ENCODE data around the gene CNTNAP5.

CNTNAP5 gene

DNA sequence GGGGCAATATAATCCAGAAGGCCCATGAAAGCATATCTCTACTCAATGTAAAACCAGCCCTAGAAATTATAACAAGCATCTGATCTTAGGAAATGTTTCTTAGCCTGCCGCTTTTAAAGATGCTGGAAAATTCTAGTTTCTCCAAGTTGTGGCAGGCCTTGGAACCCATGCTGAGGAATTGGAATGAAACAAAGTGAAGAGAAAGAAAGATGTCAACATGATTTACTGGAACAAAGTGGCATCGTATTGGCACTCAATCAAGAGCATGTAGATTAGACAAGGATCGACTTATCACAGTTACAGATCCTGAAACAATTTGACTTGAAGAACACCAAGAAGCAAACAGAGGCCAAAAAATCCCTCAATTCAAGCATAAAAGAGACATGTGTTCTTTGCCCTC is 28.7 kb downstream of the CNTNAP5 start:
- no peak for DNase-seq (ENCODE audit: low read depth, low spot score)

DNA sequence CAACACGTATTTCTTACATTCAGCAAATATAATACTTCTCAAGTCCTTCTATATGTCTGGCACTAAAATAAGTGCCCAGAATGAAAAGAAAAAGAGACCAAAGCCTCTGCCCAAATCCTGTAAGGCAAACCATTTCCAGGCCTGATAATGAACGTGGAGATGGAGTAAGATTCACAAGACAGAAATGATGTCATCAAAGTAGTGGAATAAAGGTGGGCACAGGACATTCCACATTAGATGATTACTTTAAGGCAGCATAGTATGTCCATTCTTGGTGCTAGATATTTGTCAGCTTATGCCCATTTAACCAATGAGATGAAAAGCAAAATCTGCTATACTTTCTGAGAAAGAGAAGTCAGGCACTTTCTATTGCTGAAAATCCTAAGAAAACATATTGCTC is 38.5 kb downstream of the CNTNAP5 start:
- DNase-seq (ENCODE audit: low read depth, low spot score), result no peak

DNA sequence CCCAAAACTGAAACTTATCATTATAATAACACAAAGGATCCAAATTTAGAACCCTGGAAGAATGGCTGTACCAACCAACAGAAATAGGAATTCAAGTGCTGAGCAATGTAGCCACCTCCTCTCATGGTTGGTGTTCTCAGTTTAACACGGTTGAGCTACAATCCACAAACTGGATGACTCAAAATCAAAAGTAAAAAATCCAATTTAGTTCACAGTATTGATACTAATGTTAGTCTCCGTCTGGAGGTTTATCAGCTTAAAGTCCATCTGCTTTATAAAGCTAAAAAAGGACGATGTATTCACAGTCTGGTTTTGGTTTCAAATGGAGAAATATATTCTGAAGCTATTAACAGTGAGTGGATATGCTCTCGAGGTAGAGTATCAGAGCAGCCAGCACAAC is 40.5 kb downstream of the CNTNAP5 start:
- no peak for DNase-seq (ENCODE audit: low read depth, low spot score)

DNA sequence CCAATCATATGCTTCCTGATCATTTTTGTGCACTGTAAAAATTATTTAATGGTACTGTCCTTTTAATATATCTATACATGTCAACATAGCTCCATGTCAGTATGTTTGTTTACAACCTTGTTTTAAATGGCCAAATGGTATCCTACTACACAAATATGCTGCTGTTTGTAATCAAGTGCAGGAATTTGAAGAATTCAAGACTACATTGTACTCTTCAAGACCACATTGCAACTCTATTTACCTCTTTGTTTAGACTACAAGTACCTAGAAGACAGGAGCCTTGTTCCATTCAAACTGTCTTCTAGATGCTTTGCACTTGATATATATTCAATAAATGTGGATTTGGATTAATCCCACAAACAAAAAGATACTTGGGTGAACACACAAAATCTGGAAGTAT is 41.7 kb downstream of the CNTNAP5 start:
- no peak for DNase-seq (ENCODE audit: low read depth, low spot score)

DNA sequence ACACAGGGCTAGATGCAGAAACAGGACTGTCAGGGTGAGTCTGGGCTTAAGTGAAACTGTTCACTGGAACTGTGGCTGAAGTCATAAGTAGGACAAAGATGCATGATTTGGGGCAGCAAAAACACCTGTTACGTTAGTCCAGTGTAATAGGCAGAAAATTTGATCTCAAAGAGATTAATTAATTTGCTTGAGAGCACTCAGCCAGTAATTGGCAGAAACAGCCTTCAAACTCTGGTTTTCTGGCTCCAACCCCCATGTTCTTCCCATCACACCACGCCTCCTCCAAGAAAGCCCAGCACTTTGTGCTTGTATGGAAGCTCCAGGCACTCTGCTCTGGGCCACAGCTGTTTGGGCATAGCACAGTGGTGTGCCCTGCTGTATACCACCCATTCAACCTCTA is 54.0 kb downstream of the CNTNAP5 start:
- DNase-seq (ENCODE audit: low read depth, low spot score), result no peak

DNA sequence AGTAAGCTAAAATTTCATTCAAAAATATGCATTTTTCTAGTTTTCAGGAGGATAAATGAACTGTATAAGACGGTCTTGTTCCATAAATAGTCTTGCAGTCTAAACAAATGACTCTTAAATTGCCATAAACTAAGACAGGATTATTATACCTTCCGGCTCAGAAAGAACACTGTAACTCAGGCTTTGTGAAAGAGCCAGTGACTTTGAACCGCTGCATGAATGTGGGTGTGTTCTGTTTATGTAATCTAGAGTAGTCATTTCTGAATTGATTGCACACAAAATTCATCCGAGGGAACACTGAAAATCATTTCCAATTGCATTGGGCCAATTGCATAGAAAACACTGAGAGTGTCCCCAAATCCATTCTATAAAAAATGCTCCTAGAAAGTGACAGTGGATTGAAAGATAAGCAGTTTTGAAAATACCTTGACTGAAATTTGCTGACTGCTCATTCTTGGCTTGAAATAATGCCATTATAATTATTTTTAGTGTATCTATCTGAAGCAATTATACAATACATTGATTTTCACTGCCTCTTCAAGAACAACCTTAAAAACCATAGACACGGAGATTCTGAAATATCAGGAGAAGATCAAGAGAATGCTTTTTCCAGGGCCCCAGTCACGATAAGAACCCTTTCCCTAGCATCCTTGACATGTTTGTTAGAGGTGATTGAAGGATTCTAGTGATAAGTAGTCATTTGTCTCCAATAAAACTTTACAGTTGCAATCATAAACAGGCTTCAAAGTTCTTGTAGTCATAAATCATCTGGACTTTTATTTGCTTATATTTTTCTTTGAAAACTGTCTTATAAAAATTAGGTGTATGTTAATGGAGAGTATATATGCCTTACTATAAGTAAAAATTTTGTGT is 55.4 kb downstream of the CNTNAP5 start:
- DNase-seq (ENCODE audit: low read depth, low spot score), result no peak

DNA sequence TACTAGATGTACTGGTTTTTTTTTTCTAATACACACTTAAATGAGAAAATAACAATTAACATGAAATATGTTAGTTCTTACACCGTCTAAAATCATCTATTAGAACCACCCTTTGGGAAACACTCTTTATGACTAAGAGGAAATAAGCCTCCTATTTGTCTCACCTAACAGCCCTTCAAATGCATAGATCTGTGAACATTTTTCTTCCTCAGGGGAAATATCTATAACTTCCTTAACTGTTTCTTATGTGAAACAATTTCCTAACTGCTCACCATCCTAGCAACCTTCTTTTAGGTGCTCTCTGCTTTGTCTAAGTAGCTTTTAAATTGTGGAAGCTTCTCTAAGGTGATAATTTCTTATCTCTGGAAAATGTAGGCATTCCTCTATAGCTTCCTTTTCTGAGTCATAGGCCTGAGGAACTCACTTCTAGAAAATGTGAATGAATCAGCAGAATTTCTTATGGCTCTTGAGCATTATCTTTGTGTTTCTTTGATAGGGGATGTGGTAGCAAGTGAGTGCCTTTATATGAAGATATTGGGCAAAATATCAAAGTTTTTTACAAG is 56.1 kb downstream of the CNTNAP5 start:
- DNase-seq (ENCODE audit: low read depth, low spot score), result no peak

DNA sequence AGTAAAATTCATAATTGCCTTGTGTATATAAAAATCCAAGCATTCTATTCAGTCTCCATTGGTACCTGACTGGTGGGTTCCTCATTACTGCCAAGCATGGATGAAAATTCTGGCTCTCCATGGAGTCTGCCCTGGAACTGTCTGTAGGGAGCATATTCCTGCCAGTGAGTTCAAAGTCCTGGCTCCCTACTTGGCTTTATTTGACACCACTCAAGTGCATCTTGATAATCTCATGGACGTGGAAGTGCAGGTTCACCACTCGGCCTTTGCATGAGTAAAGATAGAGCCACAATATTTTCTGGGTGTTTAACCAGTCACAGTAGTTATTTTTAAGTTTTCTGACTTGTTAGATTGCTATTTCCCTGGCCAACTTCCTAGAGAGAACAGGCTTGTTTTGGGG is 63.5 kb downstream of the CNTNAP5 start:
- no peak for DNase-seq (ENCODE audit: low read depth, low spot score)

DNA sequence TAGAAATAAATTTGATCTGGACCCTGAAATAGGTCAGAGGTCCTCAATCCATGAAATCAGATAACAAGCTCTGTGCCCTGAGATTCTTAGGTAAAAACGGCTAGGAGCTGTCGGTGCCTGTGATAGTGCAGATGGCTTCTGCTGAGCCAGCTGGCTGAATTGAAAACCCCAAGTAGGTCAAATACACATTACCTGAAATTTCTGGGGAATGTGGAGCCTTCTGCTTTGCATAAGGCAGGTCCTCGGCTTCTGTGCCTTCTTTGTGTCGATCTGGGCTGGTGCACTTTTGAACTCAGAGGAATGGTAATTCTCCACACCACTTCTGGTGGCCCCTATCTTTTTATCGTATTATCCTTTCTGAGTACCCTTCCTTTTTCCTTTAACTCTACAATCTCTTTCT is 66.6 kb downstream of the CNTNAP5 start:
- DNase-seq (ENCODE audit: low read depth, low spot score), result no peak

DNA sequence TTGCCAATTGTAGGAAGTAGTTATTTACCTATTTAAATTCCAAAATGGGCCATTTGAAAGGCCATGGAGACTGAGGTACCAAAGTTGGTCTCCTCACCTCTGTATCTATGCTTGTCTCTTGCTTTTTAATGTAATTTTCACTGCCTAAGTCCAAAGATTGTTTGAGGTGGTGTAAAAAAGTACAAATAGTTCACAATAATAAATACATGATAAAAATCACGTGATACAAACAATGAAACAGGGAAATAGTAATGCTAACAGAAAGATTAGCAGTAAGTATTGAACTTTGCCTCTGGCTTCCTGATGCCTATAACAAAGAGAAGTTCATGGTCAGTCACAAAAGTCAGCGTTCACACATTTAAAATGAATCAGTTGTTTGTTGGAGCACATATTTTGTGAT is 67.6 kb downstream of the CNTNAP5 start:
- no peak for DNase-seq (ENCODE audit: low read depth, low spot score)

DNA sequence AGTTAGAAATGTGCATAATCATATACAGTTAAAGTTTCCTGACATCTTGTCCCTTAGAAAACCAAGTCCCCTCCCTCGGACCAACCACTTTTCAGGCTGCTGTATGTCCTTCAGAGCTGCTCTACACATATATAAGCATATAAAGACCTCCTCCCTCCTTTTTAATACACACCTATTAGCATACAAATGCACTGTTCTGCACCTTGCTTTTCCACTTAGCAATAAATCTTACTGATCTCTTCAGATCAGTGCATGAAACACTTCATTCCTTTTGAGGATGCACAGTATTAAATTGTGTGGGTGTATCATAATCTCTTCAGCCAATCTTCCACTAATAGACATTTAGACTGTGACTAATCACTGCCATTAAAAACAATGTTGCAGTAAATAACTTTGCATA is 79.8 kb downstream of the CNTNAP5 start:
- DNase-seq (ENCODE audit: low read depth, low spot score), result no peak

DNA sequence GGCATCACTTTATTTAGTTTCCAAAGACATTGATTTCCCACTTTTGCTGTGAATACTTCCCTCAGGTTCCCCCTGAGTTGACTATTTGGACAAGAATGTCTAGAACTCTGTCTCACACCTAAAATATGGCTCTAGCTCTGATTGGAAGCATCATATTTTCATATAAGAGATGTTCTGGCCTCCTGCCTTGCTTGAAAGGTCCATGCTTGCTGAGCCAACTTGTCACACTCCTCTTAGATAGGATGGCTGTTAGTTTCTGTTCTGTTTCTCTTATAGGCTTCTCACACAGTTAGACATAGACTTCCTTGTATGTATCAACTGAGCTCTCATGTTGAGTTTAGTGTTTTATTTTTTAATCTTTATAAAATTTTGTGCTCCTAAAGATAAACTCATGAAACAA is 87.1 kb downstream of the CNTNAP5 start:
- no peak for DNase-seq (ENCODE audit: low read depth, low spot score)

DNA sequence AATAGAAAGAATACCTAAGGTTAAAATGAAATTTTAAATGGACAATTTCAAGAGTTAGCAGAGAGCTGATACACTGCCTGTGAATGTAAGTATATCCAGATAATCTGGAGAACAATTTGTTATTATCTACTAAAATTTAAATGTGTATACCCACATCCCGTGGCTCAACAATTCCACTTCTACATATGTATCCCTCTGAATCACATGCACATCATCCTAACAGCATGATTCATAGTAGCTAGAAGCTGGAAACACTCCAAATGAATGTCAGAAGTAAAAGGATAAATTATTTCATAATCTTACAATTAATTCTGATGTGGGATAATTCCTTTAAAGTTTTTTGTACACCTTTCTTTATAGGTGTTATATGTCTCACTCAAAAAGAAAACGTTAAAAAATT is 87.9 kb downstream of the CNTNAP5 start:
- DNase-seq (ENCODE audit: low read depth, low spot score), result no peak

DNA sequence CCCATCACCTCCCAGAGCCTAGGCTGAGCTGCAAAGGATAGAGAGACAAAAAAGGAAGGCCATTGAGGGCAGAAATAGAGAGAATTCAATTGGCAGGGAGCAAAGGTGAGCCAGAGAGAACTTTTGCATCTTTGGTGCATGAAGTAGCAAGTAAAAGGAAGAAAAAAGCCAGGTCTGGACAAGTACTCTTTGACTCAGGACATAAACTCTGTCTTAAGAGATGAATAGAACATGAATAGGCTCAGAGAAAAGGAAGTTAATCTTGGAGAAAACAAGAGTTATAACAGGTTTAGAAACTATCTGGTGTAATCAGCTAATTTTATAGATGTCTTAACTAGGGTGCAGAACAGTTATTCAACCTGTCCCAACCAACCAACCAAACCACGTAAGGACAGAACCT is 95.2 kb downstream of the CNTNAP5 start:
- DNase-seq (ENCODE audit: low read depth, low spot score), result no peak

DNA sequence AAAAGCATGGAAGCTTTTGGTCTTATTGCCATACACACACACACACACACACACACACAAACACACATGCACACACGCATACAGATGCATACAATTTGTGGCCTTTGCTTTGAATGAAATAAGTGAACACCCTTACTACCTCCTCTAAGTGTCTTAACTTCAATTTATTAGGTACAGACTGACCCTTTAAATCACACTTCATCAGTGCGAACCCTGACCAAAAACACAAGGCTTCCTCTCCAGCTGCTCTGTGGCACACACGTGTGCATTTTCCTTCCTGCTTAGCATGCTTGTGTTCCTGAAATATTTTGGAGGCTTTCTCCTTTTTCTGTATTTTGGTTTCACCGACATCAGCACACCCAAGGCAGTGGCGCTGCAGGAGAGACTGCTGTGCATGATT is 96.0 kb downstream of the CNTNAP5 start:
- no peak for DNase-seq (ENCODE audit: low read depth, low spot score)

DNA sequence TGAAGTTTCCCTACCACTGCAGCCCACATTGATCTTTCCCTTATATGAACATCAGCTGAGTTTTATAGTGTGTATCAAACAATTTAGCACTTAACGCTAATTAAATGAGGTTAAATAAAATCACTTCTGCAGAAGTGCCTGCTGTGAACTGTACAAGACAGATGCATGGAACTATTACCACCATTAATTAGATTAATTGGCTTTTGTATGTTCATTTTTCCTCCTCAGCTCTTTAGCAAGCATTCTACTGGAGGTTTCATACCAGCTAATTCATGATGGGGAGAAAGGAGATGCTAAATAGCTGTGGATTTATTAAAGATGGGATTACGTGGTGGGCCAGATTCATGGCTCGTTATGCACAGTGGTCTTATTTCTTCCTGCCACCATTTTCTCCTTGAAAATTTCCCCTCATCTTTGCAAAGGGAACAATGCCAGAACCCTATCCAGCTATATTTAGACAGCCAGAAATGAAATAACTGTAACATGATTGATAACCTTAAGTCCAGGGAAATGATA is 96.7 kb downstream of the CNTNAP5 start:
- no peak for DNase-seq (ENCODE audit: low read depth, low spot score)

DNA sequence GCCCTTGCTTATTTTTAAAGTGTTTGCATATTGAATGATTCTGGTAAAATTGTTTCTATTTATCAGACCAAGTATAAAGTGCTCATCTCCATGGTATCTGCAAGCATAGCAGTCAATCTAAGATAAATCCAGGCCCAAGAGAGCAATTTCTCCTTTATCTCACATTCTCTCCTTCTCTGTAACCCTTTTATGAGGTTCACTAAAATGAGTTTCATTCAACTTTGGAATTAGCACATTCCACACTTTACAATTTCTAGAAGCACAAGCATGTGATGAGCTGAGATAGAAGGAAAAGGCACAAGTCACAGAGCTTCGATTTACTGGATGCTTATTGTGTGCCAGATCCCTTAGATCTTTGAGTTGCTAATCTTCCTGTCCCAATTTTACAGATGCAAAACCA is 97.3 kb downstream of the CNTNAP5 start:
- DNase-seq (ENCODE audit: low read depth, low spot score), result no peak

DNA sequence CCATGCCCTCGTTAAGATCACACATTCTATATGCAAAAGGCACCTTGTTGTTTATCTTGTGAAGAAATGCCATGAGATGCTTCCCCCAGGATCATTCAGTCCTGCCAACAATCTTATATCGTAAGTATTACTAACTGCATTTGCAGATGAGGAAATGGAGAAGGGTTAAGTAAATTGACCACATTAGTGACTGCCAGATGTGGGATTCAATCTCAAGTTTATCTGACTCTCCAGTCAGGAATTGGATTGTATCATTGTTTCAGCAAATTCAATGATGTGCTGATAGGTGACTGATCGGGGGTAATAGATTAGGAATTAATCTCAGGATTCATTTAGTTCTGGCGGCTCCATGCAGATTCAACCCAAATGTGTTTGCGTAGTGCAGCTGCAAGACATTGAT is 106.2 kb downstream of the CNTNAP5 start:
- no peak for DNase-seq (ENCODE audit: low read depth, low spot score)

DNA sequence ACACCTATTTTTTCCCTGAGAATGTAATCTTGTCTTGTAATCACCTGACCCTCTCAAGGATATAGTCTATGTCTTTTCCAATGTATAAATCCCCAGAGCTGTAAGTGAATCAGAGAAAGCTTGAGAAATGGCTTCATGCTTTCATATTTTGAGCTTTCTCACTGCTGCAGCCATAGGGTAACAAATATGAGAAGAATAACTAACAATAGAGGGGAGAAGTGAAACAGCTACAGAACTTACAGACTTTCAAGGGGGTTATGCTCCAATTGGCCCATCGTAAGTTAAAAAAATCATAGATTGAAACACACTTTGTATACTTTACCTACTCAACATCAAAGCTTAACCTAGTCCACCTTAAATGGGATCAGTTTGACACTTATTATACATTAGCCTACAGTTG is 111.0 kb downstream of the CNTNAP5 start:
- no peak for DNase-seq (ENCODE audit: low read depth, low spot score)

DNA sequence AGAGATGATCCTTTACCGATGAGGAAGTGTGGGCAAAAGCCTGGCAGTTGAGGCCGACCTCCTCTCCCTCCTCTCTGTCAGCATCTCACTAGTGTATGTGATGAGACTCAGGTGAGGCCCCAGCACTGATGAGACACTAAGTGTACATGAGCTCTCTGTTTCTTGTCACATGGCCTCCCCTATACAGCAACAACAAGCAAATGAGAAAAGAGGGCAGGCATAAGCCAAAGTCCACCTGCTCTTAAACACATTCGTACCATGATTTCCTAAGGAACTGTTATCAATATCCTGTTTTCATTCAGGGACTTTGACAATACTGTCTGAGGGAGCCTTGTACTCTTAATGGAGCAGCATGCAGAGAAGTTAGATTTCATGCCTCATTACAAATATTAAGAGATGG is 113.0 kb downstream of the CNTNAP5 start:
- no peak for DNase-seq (ENCODE audit: low read depth, low spot score)

DNA sequence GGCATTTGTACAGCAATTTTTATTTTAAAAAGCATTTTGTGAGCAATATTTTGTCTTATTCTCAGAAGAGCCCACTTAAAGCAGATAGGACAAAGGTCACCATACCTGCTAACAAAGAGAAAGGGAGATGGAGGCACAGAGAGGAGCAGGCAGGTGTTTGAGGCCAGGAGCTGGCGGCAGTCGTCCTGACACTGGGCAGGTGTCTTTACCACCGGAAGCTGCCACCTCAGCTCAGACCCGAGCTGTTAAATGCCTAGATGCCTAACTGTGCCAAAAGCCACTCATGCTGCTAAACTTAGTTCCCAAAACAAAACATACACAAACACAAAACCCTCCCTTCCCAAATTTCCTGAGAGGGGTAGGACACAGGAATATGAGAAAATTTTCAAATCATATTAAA is 120.9 kb downstream of the CNTNAP5 start:
- DNase-seq (ENCODE audit: low read depth, low spot score), result no peak

DNA sequence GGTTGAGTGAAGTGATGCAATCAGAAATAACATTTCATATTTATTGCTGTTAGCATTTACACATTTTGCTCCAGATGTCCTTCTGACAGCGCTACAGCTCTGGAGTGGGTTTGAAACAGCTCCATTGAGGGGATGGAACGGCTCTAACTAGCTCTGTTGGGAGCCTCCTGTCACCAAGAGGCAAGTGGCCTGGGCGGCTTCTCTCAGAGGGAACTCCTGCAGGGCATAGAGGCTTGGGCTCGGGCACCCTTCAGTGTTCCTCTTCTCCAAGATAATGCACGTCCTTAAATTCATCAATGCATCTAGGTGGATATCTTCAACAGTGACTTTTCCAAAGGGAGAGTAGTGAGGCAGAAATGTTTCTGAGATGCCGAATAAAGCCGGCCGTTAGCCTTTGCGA is 122.5 kb downstream of the CNTNAP5 start:
- DNase-seq (ENCODE audit: low read depth, low spot score), result no peak

DNA sequence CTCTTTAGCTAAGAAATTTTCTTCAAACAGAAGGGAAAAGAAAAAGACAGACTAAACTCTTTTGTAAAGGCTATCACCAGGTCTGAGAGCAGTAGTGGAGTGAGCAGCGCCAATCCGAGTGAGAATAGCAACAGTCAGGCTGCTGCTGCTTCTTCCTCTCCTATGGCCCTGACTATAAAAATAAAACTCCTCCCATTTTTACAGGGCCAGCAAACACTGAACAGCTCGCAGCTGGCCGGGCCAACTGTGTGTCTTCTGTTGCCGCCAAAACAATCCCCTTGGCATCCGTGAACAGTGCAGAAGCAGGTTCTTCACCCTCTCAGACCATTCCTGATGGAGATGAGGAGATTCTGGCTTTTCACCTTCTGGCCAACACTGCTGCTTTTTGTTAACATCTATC is 124.5 kb downstream of the CNTNAP5 start:
- DNase-seq (ENCODE audit: low read depth, low spot score), result no peak

Measured in smooth muscle cell of the brain vasculature (primary cell).